Neural progenitor cell (in vitro differentiated cells): ENCODE results near the gene PIP4P1.

Source experiments
- CTCF ChIP-seq: fragments of 200-600 bp; sonication (generic); IDR thresholded peaks from 2 replicates; pipeline ENCODE4 v1.5.1; 2017; ENCODE audit warnings: antibody characterized with exemption, mild to moderate bottlenecking
- EZH2 ChIP-seq: fragments of 200-600 bp; sonication (generic); IDR thresholded peaks from 2 replicates; pipeline ENCODE4 v1.6.1; 2017; ENCODE audit warnings: antibody characterized with exemption, mild to moderate bottlenecking, moderate library complexity

DNA sequence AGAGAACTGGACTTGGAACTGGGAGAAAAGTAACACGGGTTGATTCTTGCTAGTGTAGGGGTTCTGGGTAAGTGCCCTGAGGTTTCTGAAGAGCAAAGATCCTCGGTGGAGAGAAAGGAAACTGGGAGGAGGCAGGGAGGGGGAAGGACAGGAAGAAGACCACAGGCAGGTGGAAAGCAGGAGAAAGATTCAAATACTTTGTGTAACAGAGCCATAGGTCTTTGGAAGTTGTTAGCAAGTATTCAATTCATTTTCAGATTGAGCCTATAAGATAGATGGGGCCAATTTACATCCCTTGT is 9.3 kb upstream of the PIP4P1 start:
- TF ChIP-seq CTCF (no peak), EZH2 (no peak)
